ENCODE results near the gene GPR151. TPM values are rescaled to one million over a fixed set of nuclear protein-coding genes. Genes with fewer than 3 reads are reported as not detected.

Gene GPR151
- polyA plus RNA-seq, 4 donors = 0.01 TPM; not detected in 3

Other genes with a start within 250 kb of the GPR151 start
- under 1 TPM in 2 of 4 donors, not detected in 2; 0.03 to 0.04 TPM for gene POU4F3, start 177.4 kb downstream of the GPR151 start, polyA plus RNA-seq
- gene TCERG1, start 68.9 kb downstream of the GPR151 start, polyA plus RNA-seq = 10 to 100 TPM; 22.2 to 75.3 (median 28.8) TPM

Measured in small intestine (tissue), 4 donors.